Activated CD8-positive, alpha-beta memory T cell treated with anti-CD3 and anti-CD28 coated beads, Interleukin-2, amount 10 ng/mL, durations not matched to agents 7 days and 5 days (primary cell): ENCODE measurements around the gene GCC2. TPM values are rescaled to one million over a fixed set of nuclear protein-coding genes. Genes with fewer than 3 reads are reported as not detected.
"Not testable (repeated sequence)": the region's sequence is repeated elsewhere in the genome, so short reads cannot be mapped to it uniquely, and the experiment has no call there.

Experiments
- ATAC-seq: fragments of 150-1000 bp; cut with Tn5 transposase; one replicate; pipeline ENCODE4 v1.10.0; 2021; ENCODE audit warnings: moderate library complexity
- CTCF ChIA-PET: fragments of 350-600 bp; sonication (Branson Sonifier 250); formaldehyde crosslinking; loops from one replicate; lab custom pipeline; 2021; ENCODE audit warnings: antibody characterized with exemption; lab: Charles Lee
- DNase-seq: peaks from one replicate; pipeline ENCODE4 v3.0.0-alpha.2; 2020
- H3K27ac Mint-ChIP-seq: one replicate; pipeline ENCODE4 v1.8.0; 2021; ENCODE audit warnings: mild to moderate bottlenecking, mixed read lengths
- H3K27me3 Mint-ChIP-seq: one replicate; pipeline ENCODE4 v1.8.0; 2021; ENCODE audit warnings: mixed read lengths
- H3K36me3 Mint-ChIP-seq: one replicate; pipeline ENCODE4 v1.8.0; 2021; ENCODE audit warnings: mild to moderate bottlenecking, mixed read lengths
- H3K4me1 Mint-ChIP-seq: one replicate; pipeline ENCODE4 v1.8.0; 2021; ENCODE audit warnings: mixed read lengths
- H3K4me3 Mint-ChIP-seq: one replicate; pipeline ENCODE4 v1.8.0; 2021; ENCODE audit warnings: mild to moderate bottlenecking, moderate library complexity, mixed read lengths
- H3K9me3 Mint-ChIP-seq: one replicate; pipeline ENCODE4 v1.8.0; 2022; ENCODE audit warnings: low read depth, mixed read lengths
- total RNA-seq, 2 experiments: library from RNA; stranded (reverse); gene quantifications; one replicate each; pipeline ENCODE4 v1.2.3, GENCODE V29; 2021

The GCC2 gene
- total RNA-seq, 2 experiments from 2014 or later, result 47.4 to 47.8 TPM

DNA sequence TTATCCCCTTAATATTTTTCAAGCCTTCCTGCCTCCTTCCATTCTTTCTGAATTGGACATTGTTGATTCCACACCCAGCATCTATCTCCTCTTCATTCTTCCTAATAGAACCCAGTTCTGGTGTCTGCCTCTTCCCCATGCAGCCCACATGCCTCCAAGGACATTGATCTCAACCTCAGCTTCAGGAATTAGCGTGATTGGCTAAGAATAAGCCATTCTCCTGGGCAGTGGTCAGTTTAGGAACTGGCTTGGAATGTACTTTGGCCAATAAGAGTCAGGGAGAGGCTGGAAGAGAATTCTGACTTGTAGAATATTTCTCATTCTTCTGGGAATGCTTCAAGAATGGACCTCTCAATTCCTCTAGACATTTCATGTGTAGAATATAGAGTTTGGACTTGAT lies 25.9 kb upstream of the GCC2 start:
- H3K27ac Mint-ChIP-seq, result no peak overlapping the region
- no peaks in the 10 kb centered on the region for H3K9me3 Mint-ChIP-seq
- H3K27me3 Mint-ChIP-seq, result peaks cover 8% of the 10 kb centered on the region
- no peaks in the 10 kb centered on the region for H3K36me3 Mint-ChIP-seq
- H3K4me3 Mint-ChIP-seq, result no peak overlapping the region
- CTCF ChIA-PET, result no interaction called here
- DNase-seq (no peak), ATAC-seq (no peak)
- no peaks in the 10 kb centered on the region for H3K4me1 Mint-ChIP-seq

DNA sequence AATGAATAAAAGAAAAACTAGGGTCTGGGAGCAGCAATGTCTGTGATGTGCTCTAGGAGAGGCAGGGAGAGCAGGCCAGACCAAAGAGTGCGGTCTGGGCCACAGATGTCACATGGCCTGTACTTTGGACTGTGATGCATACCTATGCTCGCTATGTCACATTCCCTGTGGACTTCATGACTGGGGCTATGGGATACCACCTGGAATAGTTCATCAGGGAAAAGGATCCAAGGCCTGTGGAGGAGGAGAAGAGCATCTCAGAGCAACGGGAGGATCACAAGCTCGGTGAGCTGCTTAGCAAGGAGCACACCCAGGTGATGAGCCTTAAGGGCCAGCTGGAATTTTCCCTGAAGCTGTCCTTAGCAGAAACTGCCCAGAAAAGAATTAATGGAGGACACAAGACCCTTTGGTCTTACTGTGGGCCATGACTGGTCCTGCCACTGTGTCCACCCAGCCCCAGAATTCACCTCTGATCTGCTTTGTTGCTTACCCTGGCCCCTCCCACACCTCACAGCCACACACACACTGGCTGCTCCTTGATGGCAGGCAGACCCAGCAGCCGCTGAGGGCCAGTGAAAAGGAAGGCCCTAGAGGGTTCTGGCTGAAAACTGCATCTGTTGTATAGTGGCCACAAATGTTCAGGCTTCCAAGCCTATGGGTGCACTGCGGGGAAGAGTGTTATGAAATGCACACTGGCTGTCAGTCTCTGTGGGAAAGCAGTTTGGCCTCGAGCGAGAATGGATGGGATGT lies 25.3 kb upstream of the GCC2 start:
- Mint-ChIP-seq H3K9me3 (no peaks in the 10 kb centered on the region), H3K27ac (no peak overlapping the region), H3K36me3 (no peaks in the 10 kb centered on the region), H3K4me3 (no peak overlapping the region), H3K27me3 (peaks cover 8% of the 10 kb centered on the region), H3K4me1 (no peaks in the 10 kb centered on the region)
- CTCF ChIA-PET, result no interaction called here
- no peak for ATAC-seq
- no peak for DNase-seq

DNA sequence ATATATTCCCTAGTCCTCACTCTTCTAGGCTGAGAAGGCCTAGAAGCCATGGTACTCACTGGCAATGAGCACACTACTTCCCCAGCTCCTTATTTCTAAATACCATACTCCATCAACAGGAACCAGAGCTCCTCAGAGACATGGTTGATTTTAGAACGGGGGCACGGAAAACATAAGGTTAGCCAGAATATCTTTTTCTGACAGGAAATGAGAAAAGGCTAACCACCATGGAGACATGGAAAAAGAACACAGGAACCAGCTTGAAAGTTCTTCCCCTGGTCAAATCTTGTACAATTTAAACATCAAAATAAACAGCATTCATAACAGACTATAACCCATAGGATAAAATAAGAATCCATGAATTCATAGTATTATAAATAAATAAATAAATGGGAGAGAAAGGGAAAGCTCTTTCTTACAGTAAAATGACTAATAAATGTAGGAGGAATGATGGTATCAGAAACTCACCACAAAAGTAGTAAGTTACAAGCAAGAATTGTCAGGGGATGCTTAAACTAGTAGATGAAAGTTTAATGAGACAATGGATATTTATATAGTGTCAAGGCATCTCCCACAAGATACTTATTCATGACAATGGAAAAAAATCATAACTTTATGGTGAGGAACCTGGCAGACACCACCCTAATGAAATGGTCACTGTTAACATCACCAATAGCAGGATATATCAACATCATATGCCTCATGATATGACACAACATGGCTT lies 20.6 kb upstream of the GCC2 start:
- Mint-ChIP-seq H3K4me3 (no peak overlapping the region), H3K9me3 (no peaks in the 10 kb centered on the region), H3K27me3 (peaks cover 10% of the 10 kb centered on the region), H3K4me1 (no peaks in the 10 kb centered on the region), H3K27ac (no peak overlapping the region), H3K36me3 (no peaks in the 10 kb centered on the region)
- DNase-seq, result no peak
- CTCF ChIA-PET, result no interaction called here
- ATAC-seq, result no peak

DNA sequence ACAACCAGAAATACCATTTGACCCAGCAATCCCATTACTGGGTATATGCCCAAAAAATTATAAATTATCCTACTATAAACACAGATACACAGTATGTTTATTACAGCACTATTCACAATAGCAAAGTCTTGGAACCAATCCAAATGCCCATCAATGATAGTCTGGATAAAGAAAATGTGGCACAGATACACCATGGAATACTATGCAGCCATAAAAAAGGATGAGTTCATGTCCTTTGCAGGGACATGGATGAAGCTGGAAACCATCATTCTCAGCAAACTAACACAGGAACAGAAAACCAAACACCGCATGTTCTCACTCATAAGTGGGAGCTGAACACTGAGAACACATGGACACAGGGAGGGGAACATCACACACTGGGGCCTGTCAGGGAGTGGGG lies 13.4 kb upstream of the GCC2 start:
- H3K9me3 Mint-ChIP-seq, ATAC-seq, DNase-seq, H3K27ac Mint-ChIP-seq, H3K27me3 Mint-ChIP-seq, CTCF ChIA-PET, H3K36me3 Mint-ChIP-seq, H3K4me3 Mint-ChIP-seq: not testable (repeated sequence)
- H3K4me1 Mint-ChIP-seq, result peaks cover 13% of the 10 kb centered on the region

DNA sequence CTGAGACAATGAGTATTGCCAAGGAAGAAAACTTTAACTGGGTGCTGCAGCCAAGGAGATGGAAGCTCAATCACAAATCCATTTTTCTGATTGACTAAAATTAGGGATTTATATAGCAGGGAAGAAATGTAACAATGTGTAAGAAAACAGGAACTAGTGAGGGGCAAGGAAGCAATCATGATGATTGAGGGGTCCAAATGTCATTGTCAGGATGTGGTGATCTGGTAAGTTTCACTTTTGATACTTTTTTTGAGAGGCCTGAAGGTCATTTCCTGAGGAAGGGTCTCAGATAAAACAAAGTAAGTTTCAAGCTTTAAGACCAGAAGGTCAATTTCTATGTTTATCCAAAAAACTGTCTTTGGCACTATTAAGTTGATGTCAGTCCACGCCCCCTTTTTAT lies 12.0 kb upstream of the GCC2 start:
- H3K27me3 Mint-ChIP-seq, result peaks cover 2% of the 10 kb centered on the region
- no peak overlapping the region for H3K4me3 Mint-ChIP-seq
- CTCF ChIA-PET, result no interaction called here
- no peaks in the 10 kb centered on the region for H3K9me3 Mint-ChIP-seq
- H3K4me1 Mint-ChIP-seq, result peaks cover 13% of the 10 kb centered on the region
- ATAC-seq (no peak), DNase-seq (no peak)
- peaks cover 2% of the 10 kb centered on the region for H3K36me3 Mint-ChIP-seq
- H3K27ac Mint-ChIP-seq, result peak overlapping the region; percentile 50

GRCh38 chr2:108441712-108442111 lies 7.3 kb upstream of the GCC2 start:
- Mint-ChIP-seq H3K4me1 (peaks cover 15% of the 10 kb centered on the region), H3K27ac (no peak overlapping the region), H3K36me3 (peaks cover 13% of the 10 kb centered on the region), H3K27me3 (no peaks in the 10 kb centered on the region), H3K4me3 (no peak overlapping the region), H3K9me3 (peaks cover 6% of the 10 kb centered on the region)
- CTCF ChIA-PET, result no interaction called here
- no peak for DNase-seq
- ATAC-seq, result no peak

DNA sequence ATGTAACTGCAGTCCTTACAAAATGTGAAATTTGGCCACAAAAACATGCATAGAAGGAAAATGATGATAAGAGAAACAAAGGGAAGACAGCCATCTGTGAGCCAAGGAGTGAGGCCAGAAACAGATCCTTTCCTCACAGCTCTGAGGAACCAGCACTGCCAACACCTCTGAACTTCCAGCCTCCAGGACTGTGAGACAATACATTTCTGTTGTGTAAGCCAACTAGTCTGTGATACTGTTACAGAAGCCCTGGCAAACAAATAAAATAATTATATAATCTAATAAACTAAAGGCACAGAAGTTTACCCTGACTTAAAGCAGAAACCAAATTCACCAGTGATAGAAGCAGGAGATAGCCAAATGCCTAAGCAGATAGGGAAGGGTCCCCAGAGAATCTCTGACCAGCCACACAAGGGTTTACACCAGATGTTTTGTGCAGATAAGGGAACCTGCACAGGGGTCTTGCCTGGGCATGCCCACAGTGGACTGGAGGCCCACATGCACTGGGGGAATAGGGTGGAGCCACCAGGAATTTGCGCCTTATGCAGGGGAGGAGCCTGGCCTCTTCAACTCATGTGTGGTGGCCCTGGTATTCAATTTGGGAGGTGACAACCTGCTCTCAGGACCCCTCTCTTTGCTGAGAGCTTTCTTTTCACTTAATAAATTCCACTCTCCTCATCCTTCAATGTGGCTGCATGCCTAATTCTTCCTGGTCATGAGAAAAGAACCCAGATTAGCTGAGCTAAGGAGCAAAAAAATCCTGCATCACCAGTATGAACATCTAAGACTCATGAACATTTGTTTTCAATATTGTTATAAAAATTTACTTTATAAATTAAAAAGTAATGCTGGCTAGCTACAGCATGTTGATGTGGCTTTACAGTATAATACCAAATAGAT lies 3.8 kb upstream of the GCC2 start:
- DNase-seq (no peak), ATAC-seq (no peak)
- peaks cover 6% of the 10 kb centered on the region for H3K9me3 Mint-ChIP-seq
- no peak overlapping the region for H3K4me3 Mint-ChIP-seq
- H3K27me3 Mint-ChIP-seq, result no peaks in the 10 kb centered on the region
- H3K36me3 Mint-ChIP-seq, result peaks cover 13% of the 10 kb centered on the region
- peaks cover 20% of the 10 kb centered on the region for H3K4me1 Mint-ChIP-seq
- no peak overlapping the region for H3K27ac Mint-ChIP-seq
- CTCF ChIA-PET, result no interaction called here

DNA sequence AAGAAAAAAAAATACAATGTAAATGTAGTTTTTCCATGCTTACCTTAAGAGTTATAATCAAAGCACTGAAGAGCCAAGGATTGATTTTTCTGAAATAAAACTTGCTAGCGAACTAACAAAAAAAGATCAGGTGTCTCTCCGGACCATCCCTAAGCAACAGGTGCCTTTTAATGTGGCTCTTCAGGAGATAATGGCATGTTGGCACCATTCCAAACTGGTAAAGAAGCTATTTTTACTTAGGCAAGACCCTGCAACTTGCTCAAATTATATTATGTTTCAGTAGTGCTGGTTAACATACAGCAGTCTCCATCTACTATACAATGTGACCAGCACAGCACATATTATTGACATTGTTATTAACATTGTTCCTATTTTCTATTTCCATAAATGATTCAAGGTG lies 2.3 kb upstream of the GCC2 start:
- H3K27me3 Mint-ChIP-seq, result no peaks in the 10 kb centered on the region
- peaks cover 34% of the 10 kb centered on the region for H3K4me1 Mint-ChIP-seq

DNA sequence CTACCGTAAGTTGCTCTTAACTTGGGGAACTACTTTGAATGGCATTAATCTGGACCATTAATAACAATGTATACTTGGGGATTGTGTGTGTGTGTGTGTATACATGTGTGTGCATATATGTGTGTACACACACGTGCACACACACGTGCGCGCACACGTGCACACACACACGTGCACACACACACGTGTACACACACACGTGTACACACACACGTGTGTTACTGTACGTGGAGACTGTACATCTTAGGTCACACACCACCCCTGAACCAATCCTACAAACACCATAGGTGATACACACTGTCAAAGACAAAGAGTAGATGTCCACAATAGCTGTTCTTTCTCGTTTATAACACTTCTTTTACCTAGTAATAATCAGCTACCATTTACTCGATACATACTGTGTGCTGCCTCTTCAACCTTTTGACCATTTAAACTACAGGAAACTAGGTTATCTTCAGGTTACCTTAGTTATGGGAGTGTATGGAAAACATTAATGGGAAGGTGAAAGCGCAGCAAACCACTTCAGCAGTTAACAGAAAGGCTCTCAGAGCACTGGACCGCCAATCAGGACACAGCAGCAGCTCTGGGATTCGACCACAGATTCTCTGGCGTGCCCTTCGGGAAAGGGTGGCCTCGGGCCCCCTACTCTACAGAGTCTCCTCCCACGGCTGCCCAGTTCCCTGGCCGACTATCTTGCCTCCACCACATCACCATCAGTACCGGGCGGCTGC lies 894 bp upstream of the GCC2 start:
- H3K36me3 Mint-ChIP-seq, result peaks cover 21% of the 10 kb centered on the region
- DNase-seq, result no peak
- CTCF ChIA-PET, result interaction anchor here (0.6 to 1.4 kb wide), 2 partner anchors 10 to 148 kb away, joined by 3 to 5 read pairs; no protein-coding TSS in a partner anchor

More for the DNA sequence above, 2.3 kb upstream of the GCC2 start:
- DNase-seq, result no peak
- CTCF ChIA-PET, result no interaction called here
- H3K27ac Mint-ChIP-seq, result no peak overlapping the region
- peaks cover 6% of the 10 kb centered on the region for H3K9me3 Mint-ChIP-seq
- H3K36me3 Mint-ChIP-seq, result peaks cover 16% of the 10 kb centered on the region
- H3K4me3 Mint-ChIP-seq, result no peak overlapping the region
- ATAC-seq, result no peak

GRCh38 chr2:108449410-108450130 lies 564 bp downstream of the GCC2 start:
- H3K4me1 Mint-ChIP-seq, result peaks cover 38% of the 10 kb centered on the region
- H3K4me3 Mint-ChIP-seq, result peak overlapping the region; percentile 99
- CTCF ChIA-PET, result interaction anchor here (1.1 to 2.4 kb wide), 3 partner anchors 8 to 134 kb away, joined by 3 to 7 read pairs (median 5); no protein-coding TSS in a partner anchor
- H3K27me3 Mint-ChIP-seq, result no peaks in the 10 kb centered on the region
- no peaks in the 10 kb centered on the region for H3K9me3 Mint-ChIP-seq
- H3K36me3 Mint-ChIP-seq, result peaks cover 26% of the 10 kb centered on the region
- H3K27ac Mint-ChIP-seq, result peak overlapping the region; percentile 98
- peak; percentile 69 for DNase-seq
- ATAC-seq, result peak; percentile 29

More for the DNA sequence above, 894 bp upstream of the GCC2 start:
- no peak for ATAC-seq
- peaks cover 40% of the 10 kb centered on the region for H3K4me1 Mint-ChIP-seq
- H3K27ac Mint-ChIP-seq, result peak overlapping the region; percentile 98
- peak overlapping the region; percentile 99 for H3K4me3 Mint-ChIP-seq
- H3K9me3 Mint-ChIP-seq, result peaks cover 6% of the 10 kb centered on the region
- H3K27me3 Mint-ChIP-seq, result no peaks in the 10 kb centered on the region

- CTCF ChIA-PET, result interaction anchor here (2.4 kb wide), 1 partner anchor 133 kb away, joined by 7 read pairs; no protein-coding TSS in a partner anchor
- DNase-seq (no peak), ATAC-seq (no peak)
- peak overlapping the region; percentile 32 for H3K27ac Mint-ChIP-seq
- peaks cover 36% of the 10 kb centered on the region for H3K4me1 Mint-ChIP-seq
- H3K36me3 Mint-ChIP-seq, result peaks cover 32% of the 10 kb centered on the region
- H3K27me3 Mint-ChIP-seq, result no peaks in the 10 kb centered on the region
- no peaks in the 10 kb centered on the region for H3K9me3 Mint-ChIP-seq
- H3K4me3 Mint-ChIP-seq, result peak overlapping the region; percentile 13
These were observed 1.9 kb downstream of the GCC2 start for GRCh38 chr2:108450863-108451262.

DNA sequence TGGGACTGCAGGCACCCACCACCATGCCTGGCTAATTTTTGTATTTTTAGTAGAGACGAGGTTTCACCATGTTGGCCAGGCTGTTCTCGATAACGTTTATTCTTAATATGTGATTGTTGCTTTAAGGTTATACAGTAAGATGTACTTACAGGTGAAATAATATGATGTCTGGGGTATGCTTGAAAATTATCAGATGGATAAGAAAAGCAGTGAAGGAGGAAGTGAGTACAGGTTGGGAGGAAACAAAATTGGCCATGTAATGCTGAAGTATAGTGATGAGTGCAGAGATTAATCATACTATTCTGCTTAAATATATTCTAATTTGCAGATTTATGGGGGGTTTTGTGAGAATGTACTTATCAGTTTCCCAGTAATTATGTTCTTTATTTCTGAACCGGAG lies 3.0 kb downstream of the GCC2 start:
- Mint-ChIP-seq H3K27me3 (no peaks in the 10 kb centered on the region), H3K27ac (peak overlapping the region; percentile 5), H3K4me1 (peaks cover 36% of the 10 kb centered on the region), H3K36me3 (peaks cover 41% of the 10 kb centered on the region), H3K4me3 (peak overlapping the region; percentile 8), H3K9me3 (peaks cover under 1% of the 10 kb centered on the region)
- DNase-seq, result no peak
- no peak for ATAC-seq
- CTCF ChIA-PET, result interaction anchor here (2.4 kb wide), 1 partner anchor 132 kb away, joined by 7 read pairs; no protein-coding TSS in a partner anchor
